Cardiac fibroblast (primary cell): ENCODE data around the gene ATMIN.
A peak's percentile ranks its signal among the peaks of the same experiment; 100 is the strongest.

ENCODE experiments used
- DNase-seq, 2 donors: peaks; one replicate each; pipeline versions ENCODE4 v3.0.0 to v3.0.0-alpha.2; 2010; ENCODE audit warnings: low read depth in 2 of 2
- H3K4me3 ChIP-seq, 2 donors: replicated peaks in 1 of 2; 1 replicate in 1 of 2; 2 replicates in 1 of 2; pipeline ENCODE4 v1.5.1; 2011; ENCODE audit warnings: low read depth in 2 of 2, low read length in 2 of 2, mild to moderate bottlenecking in 2 of 2, moderate library complexity in 1 of 2
- TF ChIP-seq, protein P1 (sequence below): IDR thresholded peaks from one replicate; pipeline ENCODE4 v1.5.1; 2011; ENCODE audit warnings: low read depth, mild to moderate bottlenecking, low read length, inconsistent platforms

ATMIN gene, protein sequence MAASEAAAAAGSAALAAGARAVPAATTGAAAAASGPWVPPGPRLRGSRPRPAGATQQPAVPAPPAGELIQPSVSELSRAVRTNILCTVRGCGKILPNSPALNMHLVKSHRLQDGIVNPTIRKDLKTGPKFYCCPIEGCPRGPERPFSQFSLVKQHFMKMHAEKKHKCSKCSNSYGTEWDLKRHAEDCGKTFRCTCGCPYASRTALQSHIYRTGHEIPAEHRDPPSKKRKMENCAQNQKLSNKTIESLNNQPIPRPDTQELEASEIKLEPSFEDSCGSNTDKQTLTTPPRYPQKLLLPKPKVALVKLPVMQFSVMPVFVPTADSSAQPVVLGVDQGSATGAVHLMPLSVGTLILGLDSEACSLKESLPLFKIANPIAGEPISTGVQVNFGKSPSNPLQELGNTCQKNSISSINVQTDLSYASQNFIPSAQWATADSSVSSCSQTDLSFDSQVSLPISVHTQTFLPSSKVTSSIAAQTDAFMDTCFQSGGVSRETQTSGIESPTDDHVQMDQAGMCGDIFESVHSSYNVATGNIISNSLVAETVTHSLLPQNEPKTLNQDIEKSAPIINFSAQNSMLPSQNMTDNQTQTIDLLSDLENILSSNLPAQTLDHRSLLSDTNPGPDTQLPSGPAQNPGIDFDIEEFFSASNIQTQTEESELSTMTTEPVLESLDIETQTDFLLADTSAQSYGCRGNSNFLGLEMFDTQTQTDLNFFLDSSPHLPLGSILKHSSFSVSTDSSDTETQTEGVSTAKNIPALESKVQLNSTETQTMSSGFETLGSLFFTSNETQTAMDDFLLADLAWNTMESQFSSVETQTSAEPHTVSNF

DNA sequence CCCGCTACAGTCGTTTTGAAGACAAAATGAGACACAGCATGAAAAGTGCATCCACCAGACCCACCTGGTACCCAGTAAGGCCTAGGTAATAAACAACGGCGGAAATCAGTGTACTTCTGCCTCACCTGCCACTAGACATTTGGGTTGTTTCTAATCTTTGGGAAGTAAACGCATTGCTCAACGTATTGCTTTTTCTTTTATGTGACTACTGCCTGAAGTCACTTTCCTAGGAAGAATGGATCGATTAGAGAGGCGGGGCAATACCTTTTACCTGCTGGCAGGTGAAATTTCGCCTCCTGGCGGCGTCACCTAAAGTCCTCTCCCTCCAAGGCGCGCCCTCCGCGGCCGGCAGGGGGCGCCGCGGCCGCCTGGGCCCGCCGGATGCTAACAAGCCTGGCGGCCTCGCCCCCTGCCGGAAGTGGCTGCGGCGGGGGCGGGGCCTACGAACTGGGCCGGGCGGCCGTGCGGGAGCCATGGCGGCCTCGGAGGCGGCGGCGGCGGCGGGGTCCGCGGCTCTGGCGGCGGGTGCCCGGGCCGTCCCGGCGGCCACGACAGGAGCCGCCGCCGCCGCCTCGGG, at the start of gene ATMIN:
Gene ATMIN (plus strand): TSS at position 445 of the 577 bp plus-strand sequence. CDS start 29 bp downstream, at position 474.
- peak; percentile 78 to 88 for DNase-seq
- TF ChIP-seq, protein P1, sequence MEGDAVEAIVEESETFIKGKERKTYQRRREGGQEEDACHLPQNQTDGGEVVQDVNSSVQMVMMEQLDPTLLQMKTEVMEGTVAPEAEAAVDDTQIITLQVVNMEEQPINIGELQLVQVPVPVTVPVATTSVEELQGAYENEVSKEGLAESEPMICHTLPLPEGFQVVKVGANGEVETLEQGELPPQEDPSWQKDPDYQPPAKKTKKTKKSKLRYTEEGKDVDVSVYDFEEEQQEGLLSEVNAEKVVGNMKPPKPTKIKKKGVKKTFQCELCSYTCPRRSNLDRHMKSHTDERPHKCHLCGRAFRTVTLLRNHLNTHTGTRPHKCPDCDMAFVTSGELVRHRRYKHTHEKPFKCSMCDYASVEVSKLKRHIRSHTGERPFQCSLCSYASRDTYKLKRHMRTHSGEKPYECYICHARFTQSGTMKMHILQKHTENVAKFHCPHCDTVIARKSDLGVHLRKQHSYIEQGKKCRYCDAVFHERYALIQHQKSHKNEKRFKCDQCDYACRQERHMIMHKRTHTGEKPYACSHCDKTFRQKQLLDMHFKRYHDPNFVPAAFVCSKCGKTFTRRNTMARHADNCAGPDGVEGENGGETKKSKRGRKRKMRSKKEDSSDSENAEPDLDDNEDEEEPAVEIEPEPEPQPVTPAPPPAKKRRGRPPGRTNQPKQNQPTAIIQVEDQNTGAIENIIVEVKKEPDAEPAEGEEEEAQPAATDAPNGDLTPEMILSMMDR, result peak; percentile 74
- peak within 1 kb of the TSS; percentile 67 to 70 for H3K4me3 ChIP-seq

DNA sequence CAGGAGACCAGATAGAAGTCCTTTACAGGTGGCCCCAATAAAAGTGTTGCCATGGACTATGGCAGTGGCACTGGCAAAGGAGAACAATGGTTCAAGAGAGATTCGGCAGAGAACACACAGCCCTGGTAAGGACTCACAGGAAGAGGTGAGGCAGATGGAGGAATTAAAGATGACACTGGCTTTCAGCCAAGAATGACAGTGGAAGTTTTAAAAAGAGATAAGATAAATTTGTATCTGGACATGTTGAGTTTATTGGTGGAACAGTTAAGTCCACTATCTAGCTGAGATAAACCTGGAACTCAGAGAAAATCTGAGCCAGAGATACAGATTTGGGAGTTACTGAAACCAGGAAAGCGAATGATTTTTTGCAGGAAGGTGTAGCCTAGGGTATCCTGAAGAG, 49.1 kb upstream of the ATMIN start:
- H3K4me3 ChIP-seq, result no peak overlapping the region
- DNase-seq, result no peak

DNA sequence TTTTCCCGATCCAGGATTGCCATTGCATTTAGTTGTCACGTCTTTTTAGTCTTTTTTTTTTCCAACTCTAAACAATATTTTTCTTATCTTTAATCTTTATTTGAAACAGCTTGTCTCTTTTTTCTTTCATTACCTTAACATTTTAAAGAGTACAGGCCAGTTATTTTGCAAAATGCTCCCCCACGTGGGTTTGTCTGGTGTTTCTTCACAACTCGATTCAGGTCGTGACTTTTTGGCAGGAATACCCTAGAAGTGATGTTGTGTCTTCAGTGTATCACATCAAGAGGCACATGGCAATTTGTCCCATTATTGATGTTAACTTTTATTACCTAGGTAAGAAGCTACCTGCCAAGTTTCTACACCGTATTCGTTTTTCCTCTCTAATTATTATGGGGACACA, 46.9 kb upstream of the ATMIN start:
- DNase-seq, result no peak
- TF ChIP-seq, protein P1, result no peak
- H3K4me3 ChIP-seq, result no peak overlapping the region

More for the DNA sequence above, 49.1 kb upstream of the ATMIN start:
- TF ChIP-seq, protein P1, result no peak

DNA sequence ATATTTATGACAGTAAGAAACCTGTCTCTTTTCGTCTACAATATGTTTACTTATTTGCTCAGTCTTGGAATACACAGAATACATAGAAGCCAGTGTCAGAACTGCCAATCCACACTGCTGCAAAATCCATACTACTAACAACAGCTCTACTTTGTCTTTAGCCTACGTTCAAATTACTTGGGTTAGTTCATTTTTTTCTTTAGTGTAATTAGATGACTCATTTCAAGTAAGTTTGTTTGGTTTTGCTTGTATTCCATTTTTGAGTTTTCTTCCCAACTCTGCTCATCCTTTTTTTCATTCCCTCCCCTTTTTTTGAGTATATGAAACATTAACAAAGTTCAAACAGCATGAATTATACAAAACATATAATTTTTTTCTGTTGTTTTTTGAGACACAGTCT, 45.8 kb upstream of the ATMIN start:
- no peak for DNase-seq
- no peak overlapping the region for H3K4me3 ChIP-seq
- TF ChIP-seq, protein P1, result no peak

DNA sequence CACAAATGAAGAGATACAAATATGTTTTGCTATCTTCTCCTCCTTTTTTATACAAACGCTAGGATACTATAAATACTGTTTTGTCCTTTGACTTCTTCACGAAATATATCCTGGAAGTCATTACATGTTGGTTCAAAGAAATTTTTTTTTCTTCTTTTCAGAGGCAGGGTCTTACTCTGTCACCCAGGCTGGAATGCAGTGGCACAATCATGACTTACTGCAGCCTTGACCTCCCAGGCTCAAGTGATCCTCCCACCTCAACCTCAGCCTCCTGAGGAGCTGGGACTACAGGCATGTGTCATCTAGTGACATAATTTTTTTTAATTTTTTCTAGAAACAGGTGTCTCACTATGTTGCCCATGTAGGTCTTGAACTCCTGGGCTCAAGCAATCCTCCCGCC, 45.1 kb upstream of the ATMIN start:
- TF ChIP-seq, protein P1, result no peak
- no peak overlapping the region for H3K4me3 ChIP-seq
- DNase-seq, result no peak

DNA sequence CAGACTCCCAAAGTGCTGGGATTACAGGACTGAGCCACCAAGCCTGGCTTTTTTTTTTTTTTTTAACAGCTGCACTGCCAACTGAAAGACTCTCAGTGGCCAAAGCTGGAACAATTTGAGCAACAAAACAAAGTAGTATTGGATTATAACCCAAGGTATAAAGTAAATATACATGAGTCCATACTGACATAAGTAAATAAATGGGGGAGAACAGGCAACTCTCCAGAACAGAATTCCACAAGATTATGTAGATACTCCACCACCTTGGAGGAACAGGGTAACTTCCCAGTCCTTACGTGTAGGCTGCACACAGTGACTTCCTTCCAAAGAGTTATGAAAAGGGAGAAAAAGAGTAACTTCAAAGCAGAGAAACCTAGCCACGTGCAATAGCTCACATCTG, 44.7 kb upstream of the ATMIN start:
- TF ChIP-seq, protein P1, result no peak
- H3K4me3 ChIP-seq, result no peak overlapping the region
- no peak for DNase-seq
